Stomach (tissue), 4 donors: ENCODE data around the gene NTRK2.

Experiments
- CTCF ChIP-seq, 7 experiments: fragments of 450-650 bp in 4 of 7; fragments of 200-600 bp in 3 of 7; sonication (generic) in 3 of 7; IDR thresholded peaks; one replicate each; pipeline ENCODE4 v1.5.1; 2016 to 2019; ENCODE audit warnings: antibody characterized with exemption in 7 of 7, control low read depth in 2 of 7, mild to moderate bottlenecking in 1 of 7
- POLR2A ChIP-seq, 4 donors: fragments of 450-650 bp; IDR thresholded peaks; one replicate each; pipeline ENCODE4 v1.6.1; 2016; ENCODE audit warnings: antibody characterized with exemption in 4 of 4, control low read depth in 2 of 4, mild to moderate bottlenecking in 1 of 4, moderate library complexity in 1 of 4

GRCh38 chr9:84949971-84950370 is 280.4 kb downstream of the NTRK2 start:
- TF ChIP-seq CTCF (IDR thresholded peaks at IDR 0.05) (no peak), POLR2A (IDR thresholded peaks at IDR 0.05) (no peak)
